IMR-90 (cell line): Measurements from ENCODE around the gene SBK2. TPM values are rescaled to one million over a fixed set of nuclear protein-coding genes. Genes with fewer than 3 reads are reported as not detected.

ENCODE experiments used
- ATAC-seq: fragments of 200-7000 bp; cut with Tn5 transposase; 2 replicates; pipeline ENCODE4 v1.9.1; 2020; ENCODE audit warnings: low read depth, mild to moderate bottlenecking, moderate library complexity
- BruUV-seq: library from RNA; stranded (reverse); fragments of 400-500 nt; replicated peaks from 2 replicates; lab custom pipeline; 2021; lab: Mats Ljungman, UMichigan
- CTCF ChIA-PET: fragments of 300-600 bp; formaldehyde crosslinking; extraction: SDS; loops from one replicate; lab custom pipeline; 2021; ENCODE audit warnings: antibody characterized with exemption; lab: Yijun Ruan, JAX
- POLR2A ChIA-PET: fragments of 300-600 bp; sonication (Branson Sonifier 250); formaldehyde crosslinking; loops from one replicate; lab custom pipeline; 2022; ENCODE audit warnings: antibody characterized with exemption; ENCODE audit not compliant: unreplicated experiment; lab: Charles Lee
- DNase-seq: peaks from one replicate; pipeline ENCODE4 v3.0.0; 2013
- H2AFZ ChIP-seq: replicated peaks from 2 replicates; pipeline ENCODE3; 2013; ENCODE audit warnings: low read length, mild to moderate bottlenecking; ENCODE audit not compliant: poor library complexity
- H2AK5ac ChIP-seq: 2 replicates; pipeline ENCODE4 v1.6.1; 2013; ENCODE audit warnings: low read depth, low read length, inconsistent platforms
- H2AK9ac ChIP-seq: replicated peaks from 2 replicates; pipeline ENCODE3; 2013; ENCODE audit warnings: mild to moderate bottlenecking, low read depth, low read length, moderate library complexity; ENCODE audit not compliant: poor library complexity
- H2BK120ac ChIP-seq: 2 replicates; pipeline ENCODE4 v1.6.1; 2013; ENCODE audit warnings: low read depth, low read length, inconsistent platforms
- H2BK15ac ChIP-seq: 3 replicates; pipeline ENCODE4 v1.6.1; 2013; ENCODE audit warnings: low read depth, low read length, inconsistent platforms
- H2BK20ac ChIP-seq: 2 replicates; pipeline ENCODE4 v1.6.1; 2013; ENCODE audit warnings: low read depth, mild to moderate bottlenecking, inconsistent platforms, low read length, moderate library complexity
- H2BK5ac ChIP-seq: 2 replicates; pipeline ENCODE4 v1.6.1; 2013; ENCODE audit warnings: mild to moderate bottlenecking, low read depth, low read length, inconsistent platforms; ENCODE audit not compliant: poor library complexity, severe bottlenecking
- H3K14ac ChIP-seq: replicated peaks from 2 replicates; pipeline ENCODE4 v1.6.1; 2013; ENCODE audit warnings: low read depth, low read length, inconsistent platforms
- H3K18ac ChIP-seq: 2 replicates; pipeline ENCODE4 v1.6.1; 2013; ENCODE audit warnings: low read depth, low read length, control low read depth
- H3K23ac ChIP-seq: 2 replicates; pipeline ENCODE4 v1.6.1; 2013; ENCODE audit warnings: low read depth, low read length, inconsistent platforms
- H3K27ac ChIP-seq: 2 replicates; pipeline ENCODE4 v1.5.1; 2013; ENCODE audit warnings: mild to moderate bottlenecking, control low read depth, low read length; ENCODE audit not compliant: insufficient read depth
- H3K27me3 ChIP-seq: 2 replicates; pipeline ENCODE4 v1.6.1; 2013; ENCODE audit warnings: low read length; ENCODE audit not compliant: control insufficient read depth, insufficient read depth
- H3K36me3 ChIP-seq: 2 replicates; pipeline ENCODE4 v1.6.1; 2013; ENCODE audit warnings: low read length, mixed read lengths; ENCODE audit not compliant: control insufficient read depth, insufficient read depth
- H3K4ac ChIP-seq: 2 replicates; pipeline ENCODE4 v1.6.1; 2013; ENCODE audit warnings: low read depth, low read length, inconsistent platforms
- H3K4me1 ChIP-seq: 2 replicates; pipeline ENCODE4 v1.6.1; 2013; ENCODE audit warnings: low read length, mixed read lengths; ENCODE audit not compliant: control insufficient read depth, insufficient read depth
- H3K4me2 ChIP-seq: 2 replicates; pipeline ENCODE4 v1.6.1; 2013; ENCODE audit warnings: low read depth, mild to moderate bottlenecking, control low read depth, low read length, moderate library complexity
- H3K4me3 ChIP-seq: 2 replicates; pipeline ENCODE4 v1.5.1; 2013; ENCODE audit warnings: low read depth, mild to moderate bottlenecking, control low read depth, low read length, moderate library complexity; ENCODE audit not compliant: insufficient read depth
- H3K56ac ChIP-seq: 2 replicates; pipeline ENCODE4 v1.6.1; 2013; ENCODE audit warnings: low read length, inconsistent platforms; ENCODE audit not compliant: insufficient read depth; ENCODE audit errors: extremely low read depth
- H3K79me1 ChIP-seq, 2 experiments: 2 replicates each; pipeline ENCODE4 v1.6.1; 2013; ENCODE audit warnings: low read length in 2 of 2, inconsistent platforms in 1 of 2, low read depth in 1 of 2
- H3K9ac ChIP-seq: 2 replicates; pipeline ENCODE4 v1.6.1; 2013; ENCODE audit warnings: low read depth, low read length, control low read depth
- H3K9me1 ChIP-seq: 2 replicates; pipeline ENCODE4 v1.6.1; 2013; ENCODE audit warnings: low read length, inconsistent platforms; ENCODE audit not compliant: insufficient read depth
- H3K9me3 ChIP-seq: 2 replicates; pipeline ENCODE4 v1.6.1; 2013; ENCODE audit warnings: low read length; ENCODE audit not compliant: control insufficient read depth, insufficient read depth
- H4K20me1 ChIP-seq: 2 replicates; pipeline ENCODE4 v1.6.1; 2013; ENCODE audit warnings: low read length, inconsistent platforms; ENCODE audit not compliant: insufficient read depth
- H4K5ac ChIP-seq: 2 replicates; pipeline ENCODE4 v1.6.1; 2013; ENCODE audit warnings: mild to moderate bottlenecking, low read depth, low read length, control low read depth
- H4K8ac ChIP-seq, 2 experiments: 2 replicates each; pipeline ENCODE4 v1.6.1; 2013; ENCODE audit warnings: low read depth in 2 of 2, low read length in 2 of 2, control low read depth in 1 of 2, inconsistent platforms in 1 of 2
- H4K91ac ChIP-seq: 2 replicates; pipeline ENCODE4 v1.6.1; 2013; ENCODE audit warnings: low read depth, low read length, inconsistent platforms; ENCODE audit not compliant: insufficient read depth
- BHLHE40 ChIP-seq: fragments of 150-350 bp; IDR thresholded peaks from 2 replicates; pipeline ENCODE4 v1.6.1; 2016; ENCODE audit warnings: mild to moderate bottlenecking, low read depth, low read length
- CEBPB ChIP-seq: IDR thresholded peaks from 2 replicates; pipeline ENCODE4 v1.6.1; 2012; ENCODE audit warnings: low read depth, low read length, improper control_type of control experiment
- CHD1 ChIP-seq: IDR thresholded peaks from 2 replicates; pipeline ENCODE4 v1.6.1; 2012; ENCODE audit warnings: low read depth, low read length, improper control_type of control experiment
- FOS ChIP-seq: fragments of 150-350 bp; IDR thresholded peaks from 2 replicates; pipeline ENCODE4 v1.6.1; 2016; ENCODE audit warnings: low read depth, low read length
- MAFK ChIP-seq: IDR thresholded peaks from 2 replicates; pipeline ENCODE4 v1.6.1; 2012; ENCODE audit warnings: low read depth, low read length, improper control_type of control experiment
- MAZ ChIP-seq: IDR thresholded peaks from 2 replicates; pipeline ENCODE4 v1.6.1; 2012; ENCODE audit warnings: low read depth, mild to moderate bottlenecking, low read length, improper control_type of control experiment, moderate library complexity, borderline replicate concordance
- MXI1 ChIP-seq: IDR thresholded peaks from 2 replicates; pipeline ENCODE4 v1.6.1; 2012; ENCODE audit warnings: low read depth, mild to moderate bottlenecking, low read length, moderate library complexity, borderline replicate concordance
- NFE2L2 ChIP-seq: fragments of 150-350 bp; IDR thresholded peaks from 2 replicates; pipeline ENCODE4 v1.6.1; 2016; ENCODE audit warnings: low read depth, mild to moderate bottlenecking, low read length
- POLR2A ChIP-seq: IDR thresholded peaks from 2 replicates; pipeline ENCODE4 v1.6.1; 2012; ENCODE audit warnings: mild to moderate bottlenecking, low read depth, low read length
- RAD21 ChIP-seq: IDR thresholded peaks from 2 replicates; pipeline ENCODE4 v1.6.1; 2012; ENCODE audit warnings: low read length, improper control_type of control experiment
- RCOR1 ChIP-seq: IDR thresholded peaks from 2 replicates; pipeline ENCODE4 v1.6.1; 2012; ENCODE audit warnings: mild to moderate bottlenecking, low read length, improper control_type of control experiment; ENCODE audit not compliant: insufficient replicate concordance
- RFX5 ChIP-seq: IDR thresholded peaks from 2 replicates; pipeline ENCODE4 v1.8.0; 2012; ENCODE audit warnings: low read depth, mild to moderate bottlenecking, low read length, moderate library complexity
- SMC3 ChIP-seq: fragments of 150-350 bp; IDR thresholded peaks from 2 replicates; pipeline ENCODE4 v1.6.1; 2016; ENCODE audit warnings: low read depth, mild to moderate bottlenecking, antibody characterized with exemption, low read length, moderate library complexity
- WGBS, 2 experiments: methylation state at CpG; one replicate each; pipeline versions ENCODE4 v1.1.5 to v1.1.7; 2013; ENCODE audit warnings: missing lambda C conversion rate in 2 of 2; ENCODE audit not compliant: insufficient read length in 1 of 2; ENCODE audit errors: extremely low coverage in 2 of 2; 5-methylcytosine and 5-hydroxymethylcytosine counted together
- dilution Hi-C: fragments of 300-500 bp; cut with HindIII; formaldehyde crosslinking; loops from one replicate; pipeline ENCODE4 v1.14.3; 2018; ENCODE audit warnings: low sequenced_read_pairs; ENCODE audit not compliant: unreplicated experiment
- in situ Hi-C: fragments of 300-500 bp; cut with MboI; formaldehyde crosslinking; loops from 3 replicates; pipeline ENCODE4 v1.14.3; 2019; ENCODE audit warnings: low sequenced_read_pairs, inconsistent platforms, mixed read lengths
- intact Hi-C: fragments of 100-400 bp; cut with micrococcal nuclease; formaldehyde crosslinking; loops from 2 replicates; pipeline ENCODE4 v1.10.0; 2022
- polyA plus RNA-seq, 3 experiments: library from polyadenylated mRNA; depleted of rRNA; stranded (reverse); fragments of >200 nt; gene quantifications; 2 replicates each; pipeline ENCODE4 v1.2.3, GENCODE V29; 2012; ENCODE audit warnings: low replicate concordance in 1 of 3
- total RNA-seq: library from RNA; depleted of rRNA; stranded (reverse); fragments of >200 nt; gene quantifications from 2 replicates; pipeline ENCODE4 v1.2.3, GENCODE V29; 2012
- TF ChIP-seq, protein P1 (sequence below): conservative IDR thresholded peaks from 2 replicates; pipeline ENCODE4 v1.5.1; 2012; ENCODE audit warnings: mild to moderate bottlenecking, low read depth, low read length, improper control_type of control experiment
- TF ChIP-seq, protein P2 (sequence below): fragments of 150-350 bp; IDR thresholded peaks from 2 replicates; pipeline ENCODE4 v1.6.1; 2017; ENCODE audit warnings: mild to moderate bottlenecking, antibody characterized with exemption, low read length, low read depth

SBK2 gene
- total and polyA plus RNA-seq, 2 of the 4 experiments (the other 2 are of a cell fraction): 0.48 TPM; not detected in 1

DNA sequence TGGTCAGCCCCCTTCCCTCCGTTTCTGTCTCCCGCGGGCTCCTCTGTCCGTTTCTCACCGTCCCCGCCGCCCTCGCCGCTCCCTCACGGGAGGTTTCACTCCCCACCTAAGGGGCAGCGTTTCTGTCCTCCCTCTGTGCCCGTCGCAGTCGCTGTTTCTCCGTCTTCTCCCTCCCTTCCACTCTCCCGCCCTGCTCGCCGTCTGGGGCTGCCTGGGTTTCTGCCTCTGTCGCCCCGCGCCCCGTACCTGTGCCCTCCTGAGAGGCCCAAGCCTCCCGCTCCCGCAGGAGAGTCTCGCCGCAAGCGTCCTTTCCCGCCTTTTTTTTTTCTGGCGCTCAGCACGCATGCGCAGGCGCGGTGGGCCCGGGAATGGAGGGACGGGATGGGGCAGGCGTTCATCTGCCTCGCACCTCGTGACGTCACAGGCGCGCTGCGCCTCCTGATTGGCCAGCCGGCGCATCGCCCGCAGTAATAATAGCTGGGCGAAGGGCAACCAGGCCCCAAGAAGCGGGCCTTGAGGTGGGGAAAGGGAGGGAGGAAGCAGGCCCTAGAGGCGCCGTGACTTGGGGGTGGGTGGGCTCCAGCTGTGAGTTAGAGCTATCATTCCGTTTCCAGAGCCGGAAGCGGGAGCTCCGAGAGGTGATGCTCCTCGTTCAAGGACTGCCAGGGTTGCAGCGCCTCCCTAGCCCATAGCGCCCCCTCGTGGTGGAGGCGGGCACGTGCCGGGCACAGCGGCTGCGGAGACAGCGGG lies 33.3 kb downstream of the SBK2 start:
- peak overlapping the region; percentile 5; the same call in 1 of the 2 replicates for H3K27ac ChIP-seq
- H4K8ac ChIP-seq: peak overlapping the region in 1 of 2 experiments; percentile 68; a peak in 1 of 4 replicates
- no peak overlapping the region for H3K14ac ChIP-seq
- in situ Hi-C loops: no loop called here
- H3K9me1 ChIP-seq: no peaks in the 10 kb centered on the region
- H2AFZ ChIP-seq: peak overlapping the region; percentile 97
- no peak overlapping the region for H3K18ac ChIP-seq
- dilution Hi-C loops: no loop called here
- H2AK9ac ChIP-seq: peak overlapping the region; percentile 80
- peak overlapping the region; percentile 38; the same call in 1 of the 2 replicates for H2BK120ac ChIP-seq
- WGBS, 2 experiments: 12% methylated on average over 22 of the region's 64 CpGs; no CpG with 5 or more reads in 1 of the 2 experiments
- peaks cover 10% of the 10 kb centered on the region; the same call in 1 of the 2 replicates for H3K36me3 ChIP-seq
- no peak overlapping the region; the same call in 2 of the 3 replicates for H2BK15ac ChIP-seq
- H4K20me1 ChIP-seq: no peaks in the 10 kb centered on the region
- H2BK20ac ChIP-seq: no peak overlapping the region
- no peak overlapping the region; the same call in 1 of the 2 replicates for H4K91ac ChIP-seq
- 0 out of 2 replicates have a peak overlapping the region, but pooled peaks have one; percentile 19 for H3K4ac ChIP-seq
- H3K4me3 ChIP-seq: peak overlapping the region; percentile 48
- H4K5ac ChIP-seq: no peak overlapping the region
- no peak overlapping the region for H3K56ac ChIP-seq
- no peaks in the 10 kb centered on the region for H3K27me3 ChIP-seq
- peak; percentile 98 for ATAC-seq
- POLR2A ChIA-PET: interaction anchor here (0.7 kb wide), 2 partner anchors 10 to 27 kb away, joined by 3 read pairs; no protein-coding TSS in a partner anchor
- no TSS peak for BruUV-seq
- peak; percentile 90 for DNase-seq
- H3K9me3 ChIP-seq: no peaks in the 10 kb centered on the region
- no peak overlapping the region for H2BK5ac ChIP-seq
- no peak overlapping the region for H3K9ac ChIP-seq
- H3K23ac ChIP-seq: no peak overlapping the region
- peak overlapping the region; percentile 80 for H3K4me2 ChIP-seq
- CTCF ChIA-PET: interaction anchor here (0.5 to 2.0 kb wide), 24 partner anchors 8 to 362 kb away, joined by 3 to 24 read pairs (median 4); partner anchors contain the start of genes ISOC2, NAT14, ZNF628 and ZNF865
- no peak overlapping the region for H2AK5ac ChIP-seq
- intact Hi-C loops: loop anchor here (1.0 to 5.0 kb wide), 3 partner anchors 36 to 362 kb away; partner anchors contain the start of gene UBE2S
- no peaks in the 10 kb centered on the region for H3K79me1 ChIP-seq
- no peaks in the 10 kb centered on the region for H3K4me1 ChIP-seq
- TF ChIP-seq SMC3 (peak; percentile 89), NFE2L2 (0 out of 2 replicates have a peak, but pooled peaks have one; percentile 16), FOS (peak; percentile 12; the same call in 1 of the 2 replicates), RAD21 (peak; percentile 95), CEBPB (no peak), CHD1 (no peak), MXI1 (no peak), BHLHE40 (peak; percentile 89), RFX5 (peak; percentile 99), MAZ (peak; percentile 11; the same call in 1 of the 2 replicates), RCOR1 (no peak), MAFK (no peak), POLR2A (peak; percentile 62; the same call in 1 of the 2 replicates)
- TF ChIP-seq, protein P1, sequence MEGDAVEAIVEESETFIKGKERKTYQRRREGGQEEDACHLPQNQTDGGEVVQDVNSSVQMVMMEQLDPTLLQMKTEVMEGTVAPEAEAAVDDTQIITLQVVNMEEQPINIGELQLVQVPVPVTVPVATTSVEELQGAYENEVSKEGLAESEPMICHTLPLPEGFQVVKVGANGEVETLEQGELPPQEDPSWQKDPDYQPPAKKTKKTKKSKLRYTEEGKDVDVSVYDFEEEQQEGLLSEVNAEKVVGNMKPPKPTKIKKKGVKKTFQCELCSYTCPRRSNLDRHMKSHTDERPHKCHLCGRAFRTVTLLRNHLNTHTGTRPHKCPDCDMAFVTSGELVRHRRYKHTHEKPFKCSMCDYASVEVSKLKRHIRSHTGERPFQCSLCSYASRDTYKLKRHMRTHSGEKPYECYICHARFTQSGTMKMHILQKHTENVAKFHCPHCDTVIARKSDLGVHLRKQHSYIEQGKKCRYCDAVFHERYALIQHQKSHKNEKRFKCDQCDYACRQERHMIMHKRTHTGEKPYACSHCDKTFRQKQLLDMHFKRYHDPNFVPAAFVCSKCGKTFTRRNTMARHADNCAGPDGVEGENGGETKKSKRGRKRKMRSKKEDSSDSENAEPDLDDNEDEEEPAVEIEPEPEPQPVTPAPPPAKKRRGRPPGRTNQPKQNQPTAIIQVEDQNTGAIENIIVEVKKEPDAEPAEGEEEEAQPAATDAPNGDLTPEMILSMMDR: peak; percentile 97
- TF ChIP-seq, protein P2, sequence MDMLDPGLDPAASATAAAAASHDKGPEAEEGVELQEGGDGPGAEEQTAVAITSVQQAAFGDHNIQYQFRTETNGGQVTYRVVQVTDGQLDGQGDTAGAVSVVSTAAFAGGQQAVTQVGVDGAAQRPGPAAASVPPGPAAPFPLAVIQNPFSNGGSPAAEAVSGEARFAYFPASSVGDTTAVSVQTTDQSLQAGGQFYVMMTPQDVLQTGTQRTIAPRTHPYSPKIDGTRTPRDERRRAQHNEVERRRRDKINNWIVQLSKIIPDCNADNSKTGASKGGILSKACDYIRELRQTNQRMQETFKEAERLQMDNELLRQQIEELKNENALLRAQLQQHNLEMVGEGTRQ: peak; percentile 72; the same call in 1 of the 2 replicates
